ENCODE results near the gene SLC5A12.

DNA sequence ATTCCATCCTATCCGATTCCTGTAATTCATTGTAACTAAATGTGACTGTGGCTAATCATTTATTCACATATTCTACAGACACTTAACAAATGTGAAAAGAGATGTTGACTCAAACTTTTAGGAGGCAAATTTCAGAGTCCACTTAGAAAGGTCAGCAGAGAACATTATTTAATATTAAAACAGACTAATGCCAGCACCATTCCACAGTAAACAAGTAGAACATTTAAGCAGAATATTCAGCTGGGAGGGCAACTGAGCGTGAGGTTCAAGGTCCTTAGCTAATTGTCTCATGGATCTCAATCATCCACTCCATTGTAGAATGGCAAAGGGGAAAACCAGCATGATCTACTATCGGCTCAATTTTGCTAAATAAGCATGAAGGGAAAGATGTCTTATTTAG, 5.1 kb upstream of the SLC5A12 start:
- TF ChIP-seq, protein P1, sequence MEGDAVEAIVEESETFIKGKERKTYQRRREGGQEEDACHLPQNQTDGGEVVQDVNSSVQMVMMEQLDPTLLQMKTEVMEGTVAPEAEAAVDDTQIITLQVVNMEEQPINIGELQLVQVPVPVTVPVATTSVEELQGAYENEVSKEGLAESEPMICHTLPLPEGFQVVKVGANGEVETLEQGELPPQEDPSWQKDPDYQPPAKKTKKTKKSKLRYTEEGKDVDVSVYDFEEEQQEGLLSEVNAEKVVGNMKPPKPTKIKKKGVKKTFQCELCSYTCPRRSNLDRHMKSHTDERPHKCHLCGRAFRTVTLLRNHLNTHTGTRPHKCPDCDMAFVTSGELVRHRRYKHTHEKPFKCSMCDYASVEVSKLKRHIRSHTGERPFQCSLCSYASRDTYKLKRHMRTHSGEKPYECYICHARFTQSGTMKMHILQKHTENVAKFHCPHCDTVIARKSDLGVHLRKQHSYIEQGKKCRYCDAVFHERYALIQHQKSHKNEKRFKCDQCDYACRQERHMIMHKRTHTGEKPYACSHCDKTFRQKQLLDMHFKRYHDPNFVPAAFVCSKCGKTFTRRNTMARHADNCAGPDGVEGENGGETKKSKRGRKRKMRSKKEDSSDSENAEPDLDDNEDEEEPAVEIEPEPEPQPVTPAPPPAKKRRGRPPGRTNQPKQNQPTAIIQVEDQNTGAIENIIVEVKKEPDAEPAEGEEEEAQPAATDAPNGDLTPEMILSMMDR (IDR thresholded peaks at IDR 0.05; ENCODE audit: low read depth, low read length): no peak
- no peak for TF ChIP-seq EZH2phosphoT487 (IDR thresholded peaks at IDR 0.05; ENCODE audit: low read depth)

Measured in OCI-LY3 (cell line).